IMR-90 (cell line): ENCODE results near the gene TRMO. TPM values are rescaled to one million over a fixed set of nuclear protein-coding genes. Genes with fewer than 3 reads are reported as not detected.

Source experiments
- ATAC-seq: fragments of 200-7000 bp; cut with Tn5 transposase; 2 replicates; pipeline ENCODE4 v1.9.1; 2020; ENCODE audit warnings: low read depth, mild to moderate bottlenecking, moderate library complexity
- BruUV-seq: library from RNA; stranded (reverse); fragments of 400-500 nt; replicated peaks from 2 replicates; lab custom pipeline; 2021; lab: Mats Ljungman, UMichigan
- CTCF ChIA-PET: fragments of 300-600 bp; formaldehyde crosslinking; extraction: SDS; loops from one replicate; lab custom pipeline; 2021; ENCODE audit warnings: antibody characterized with exemption; lab: Yijun Ruan, JAX
- POLR2A ChIA-PET: fragments of 300-600 bp; sonication (Branson Sonifier 250); formaldehyde crosslinking; loops from one replicate; lab custom pipeline; 2022; ENCODE audit warnings: antibody characterized with exemption; ENCODE audit not compliant: unreplicated experiment; lab: Charles Lee
- DNase-seq: peaks from one replicate; pipeline ENCODE4 v3.0.0; 2013
- H2AFZ ChIP-seq: replicated peaks from 2 replicates; pipeline ENCODE3; 2013; ENCODE audit warnings: low read length, mild to moderate bottlenecking; ENCODE audit not compliant: poor library complexity
- H2AK5ac ChIP-seq: 2 replicates; pipeline ENCODE4 v1.6.1; 2013; ENCODE audit warnings: low read depth, low read length, inconsistent platforms
- H2AK9ac ChIP-seq: replicated peaks from 2 replicates; pipeline ENCODE3; 2013; ENCODE audit warnings: mild to moderate bottlenecking, low read depth, low read length, moderate library complexity; ENCODE audit not compliant: poor library complexity
- H2BK120ac ChIP-seq: 2 replicates; pipeline ENCODE4 v1.6.1; 2013; ENCODE audit warnings: low read depth, low read length, inconsistent platforms
- H2BK15ac ChIP-seq: 3 replicates; pipeline ENCODE4 v1.6.1; 2013; ENCODE audit warnings: low read depth, low read length, inconsistent platforms
- H2BK20ac ChIP-seq: 2 replicates; pipeline ENCODE4 v1.6.1; 2013; ENCODE audit warnings: low read depth, mild to moderate bottlenecking, inconsistent platforms, low read length, moderate library complexity
- H2BK5ac ChIP-seq: 2 replicates; pipeline ENCODE4 v1.6.1; 2013; ENCODE audit warnings: mild to moderate bottlenecking, low read depth, low read length, inconsistent platforms; ENCODE audit not compliant: poor library complexity, severe bottlenecking
- H3K14ac ChIP-seq: replicated peaks from 2 replicates; pipeline ENCODE4 v1.6.1; 2013; ENCODE audit warnings: low read depth, low read length, inconsistent platforms
- H3K18ac ChIP-seq: 2 replicates; pipeline ENCODE4 v1.6.1; 2013; ENCODE audit warnings: low read depth, low read length, control low read depth
- H3K23ac ChIP-seq: 2 replicates; pipeline ENCODE4 v1.6.1; 2013; ENCODE audit warnings: low read depth, low read length, inconsistent platforms
- H3K27ac ChIP-seq: 2 replicates; pipeline ENCODE4 v1.5.1; 2013; ENCODE audit warnings: mild to moderate bottlenecking, control low read depth, low read length; ENCODE audit not compliant: insufficient read depth
- H3K27me3 ChIP-seq: 2 replicates; pipeline ENCODE4 v1.6.1; 2013; ENCODE audit warnings: low read length; ENCODE audit not compliant: control insufficient read depth, insufficient read depth
- H3K36me3 ChIP-seq: 2 replicates; pipeline ENCODE4 v1.6.1; 2013; ENCODE audit warnings: low read length, mixed read lengths; ENCODE audit not compliant: control insufficient read depth, insufficient read depth
- H3K4ac ChIP-seq: 2 replicates; pipeline ENCODE4 v1.6.1; 2013; ENCODE audit warnings: low read depth, low read length, inconsistent platforms
- H3K4me1 ChIP-seq: 2 replicates; pipeline ENCODE4 v1.6.1; 2013; ENCODE audit warnings: low read length, mixed read lengths; ENCODE audit not compliant: control insufficient read depth, insufficient read depth
- H3K4me2 ChIP-seq: 2 replicates; pipeline ENCODE4 v1.6.1; 2013; ENCODE audit warnings: low read depth, mild to moderate bottlenecking, control low read depth, low read length, moderate library complexity
- H3K4me3 ChIP-seq: 2 replicates; pipeline ENCODE4 v1.5.1; 2013; ENCODE audit warnings: low read depth, mild to moderate bottlenecking, control low read depth, low read length, moderate library complexity; ENCODE audit not compliant: insufficient read depth
- H3K56ac ChIP-seq: 2 replicates; pipeline ENCODE4 v1.6.1; 2013; ENCODE audit warnings: low read length, inconsistent platforms; ENCODE audit not compliant: insufficient read depth; ENCODE audit errors: extremely low read depth
- H3K79me1 ChIP-seq, 2 experiments: 2 replicates each; pipeline ENCODE4 v1.6.1; 2013; ENCODE audit warnings: low read length in 2 of 2, inconsistent platforms in 1 of 2, low read depth in 1 of 2
- H3K9ac ChIP-seq: 2 replicates; pipeline ENCODE4 v1.6.1; 2013; ENCODE audit warnings: low read depth, low read length, control low read depth
- H3K9me1 ChIP-seq: 2 replicates; pipeline ENCODE4 v1.6.1; 2013; ENCODE audit warnings: low read length, inconsistent platforms; ENCODE audit not compliant: insufficient read depth
- H3K9me3 ChIP-seq: 2 replicates; pipeline ENCODE4 v1.6.1; 2013; ENCODE audit warnings: low read length; ENCODE audit not compliant: control insufficient read depth, insufficient read depth
- H4K20me1 ChIP-seq: 2 replicates; pipeline ENCODE4 v1.6.1; 2013; ENCODE audit warnings: low read length, inconsistent platforms; ENCODE audit not compliant: insufficient read depth
- H4K5ac ChIP-seq: 2 replicates; pipeline ENCODE4 v1.6.1; 2013; ENCODE audit warnings: mild to moderate bottlenecking, low read depth, low read length, control low read depth
- H4K8ac ChIP-seq, 2 experiments: 2 replicates each; pipeline ENCODE4 v1.6.1; 2013; ENCODE audit warnings: low read depth in 2 of 2, low read length in 2 of 2, control low read depth in 1 of 2, inconsistent platforms in 1 of 2
- H4K91ac ChIP-seq: 2 replicates; pipeline ENCODE4 v1.6.1; 2013; ENCODE audit warnings: low read depth, low read length, inconsistent platforms; ENCODE audit not compliant: insufficient read depth
- BHLHE40 ChIP-seq: fragments of 150-350 bp; IDR thresholded peaks from 2 replicates; pipeline ENCODE4 v1.6.1; 2016; ENCODE audit warnings: mild to moderate bottlenecking, low read depth, low read length
- CEBPB ChIP-seq: IDR thresholded peaks from 2 replicates; pipeline ENCODE4 v1.6.1; 2012; ENCODE audit warnings: low read depth, low read length, improper control_type of control experiment
- CHD1 ChIP-seq: IDR thresholded peaks from 2 replicates; pipeline ENCODE4 v1.6.1; 2012; ENCODE audit warnings: low read depth, low read length, improper control_type of control experiment
- CTCF ChIP-seq: conservative IDR thresholded peaks from 2 replicates; pipeline ENCODE4 v1.5.1; 2012; ENCODE audit warnings: mild to moderate bottlenecking, low read depth, low read length, improper control_type of control experiment
- FOS ChIP-seq: fragments of 150-350 bp; IDR thresholded peaks from 2 replicates; pipeline ENCODE4 v1.6.1; 2016; ENCODE audit warnings: low read depth, low read length
- MAFK ChIP-seq: IDR thresholded peaks from 2 replicates; pipeline ENCODE4 v1.6.1; 2012; ENCODE audit warnings: low read depth, low read length, improper control_type of control experiment
- MAZ ChIP-seq: IDR thresholded peaks from 2 replicates; pipeline ENCODE4 v1.6.1; 2012; ENCODE audit warnings: low read depth, mild to moderate bottlenecking, low read length, improper control_type of control experiment, moderate library complexity, borderline replicate concordance
- MXI1 ChIP-seq: IDR thresholded peaks from 2 replicates; pipeline ENCODE4 v1.6.1; 2012; ENCODE audit warnings: low read depth, mild to moderate bottlenecking, low read length, moderate library complexity, borderline replicate concordance
- NFE2L2 ChIP-seq: fragments of 150-350 bp; IDR thresholded peaks from 2 replicates; pipeline ENCODE4 v1.6.1; 2016; ENCODE audit warnings: low read depth, mild to moderate bottlenecking, low read length
- POLR2A ChIP-seq: IDR thresholded peaks from 2 replicates; pipeline ENCODE4 v1.6.1; 2012; ENCODE audit warnings: mild to moderate bottlenecking, low read depth, low read length
- SMC3 ChIP-seq: fragments of 150-350 bp; IDR thresholded peaks from 2 replicates; pipeline ENCODE4 v1.6.1; 2016; ENCODE audit warnings: low read depth, mild to moderate bottlenecking, antibody characterized with exemption, low read length, moderate library complexity
- USF2 ChIP-seq: fragments of 150-350 bp; IDR thresholded peaks from 2 replicates; pipeline ENCODE4 v1.6.1; 2017; ENCODE audit warnings: mild to moderate bottlenecking, antibody characterized with exemption, low read length, low read depth
- WGBS, 2 experiments: methylation state at CpG; one replicate each; pipeline versions ENCODE4 v1.1.5 to v1.1.7; 2013; ENCODE audit warnings: missing lambda C conversion rate in 2 of 2; ENCODE audit not compliant: insufficient read length in 1 of 2; ENCODE audit errors: extremely low coverage in 2 of 2; 5-methylcytosine and 5-hydroxymethylcytosine counted together
- dilution Hi-C: fragments of 300-500 bp; cut with HindIII; formaldehyde crosslinking; loops from one replicate; pipeline ENCODE4 v1.14.3; 2018; ENCODE audit warnings: low sequenced_read_pairs; ENCODE audit not compliant: unreplicated experiment
- in situ Hi-C: fragments of 300-500 bp; cut with MboI; formaldehyde crosslinking; loops from 3 replicates; pipeline ENCODE4 v1.14.3; 2019; ENCODE audit warnings: low sequenced_read_pairs, inconsistent platforms, mixed read lengths
- intact Hi-C: fragments of 100-400 bp; cut with micrococcal nuclease; formaldehyde crosslinking; loops from 2 replicates; pipeline ENCODE4 v1.10.0; 2022
- polyA plus RNA-seq, 3 experiments: library from polyadenylated mRNA; depleted of rRNA; stranded (reverse); fragments of >200 nt; gene quantifications; 2 replicates each; pipeline ENCODE4 v1.2.3, GENCODE V29; 2012; ENCODE audit warnings: low replicate concordance in 1 of 3
- total RNA-seq: library from RNA; depleted of rRNA; stranded (reverse); fragments of >200 nt; gene quantifications from 2 replicates; pipeline ENCODE4 v1.2.3, GENCODE V29; 2012
- TF ChIP-seq, protein P1 (sequence below): fragments of 150-350 bp; IDR thresholded peaks from 2 replicates; pipeline ENCODE4 v1.6.1; 2016; ENCODE audit warnings: low read depth, mild to moderate bottlenecking, low read length, moderate library complexity, borderline replicate concordance

The TRMO gene
- total and polyA plus RNA-seq, 2 of the 4 experiments (the other 2 are of a cell fraction): 10.2 to 19.9 TPM

DNA sequence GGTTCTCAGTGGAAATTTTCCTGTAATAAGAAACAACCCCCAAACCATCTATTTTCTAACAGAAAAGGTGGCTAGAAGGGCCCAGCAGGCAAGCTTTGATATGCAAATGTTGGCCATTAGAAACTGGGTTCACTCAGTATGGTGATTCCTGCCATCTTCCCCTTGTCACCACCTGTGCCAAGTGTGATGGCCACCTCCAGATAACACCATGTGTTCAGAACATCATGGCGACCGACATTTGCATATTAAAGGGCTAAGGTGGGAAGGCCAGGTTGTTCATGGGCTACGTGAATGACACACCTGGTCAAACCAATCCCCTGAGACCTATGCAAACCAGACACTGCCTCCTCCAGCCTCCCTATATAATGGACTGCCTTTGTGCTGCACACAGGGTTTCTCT, 48.9 kb downstream of the TRMO start:
- H4K5ac ChIP-seq: no peak overlapping the region
- no peaks in the 10 kb centered on the region for H3K79me1 ChIP-seq
- no peak overlapping the region for H3K14ac ChIP-seq
- no peaks in the 10 kb centered on the region for H3K36me3 ChIP-seq
- H3K9ac ChIP-seq: no peak overlapping the region
- H4K20me1 ChIP-seq: peaks cover 4% of the 10 kb centered on the region; the same call in 1 of the 2 replicates
- intact Hi-C loops (no loop called here), dilution Hi-C loops (no loop called here), in situ Hi-C loops (no loop called here)
- ChIA-PET CTCF (no interaction called here), POLR2A (no interaction called here)
- no peak for TF ChIP-seq BHLHE40
- TF ChIP-seq, protein P1, sequence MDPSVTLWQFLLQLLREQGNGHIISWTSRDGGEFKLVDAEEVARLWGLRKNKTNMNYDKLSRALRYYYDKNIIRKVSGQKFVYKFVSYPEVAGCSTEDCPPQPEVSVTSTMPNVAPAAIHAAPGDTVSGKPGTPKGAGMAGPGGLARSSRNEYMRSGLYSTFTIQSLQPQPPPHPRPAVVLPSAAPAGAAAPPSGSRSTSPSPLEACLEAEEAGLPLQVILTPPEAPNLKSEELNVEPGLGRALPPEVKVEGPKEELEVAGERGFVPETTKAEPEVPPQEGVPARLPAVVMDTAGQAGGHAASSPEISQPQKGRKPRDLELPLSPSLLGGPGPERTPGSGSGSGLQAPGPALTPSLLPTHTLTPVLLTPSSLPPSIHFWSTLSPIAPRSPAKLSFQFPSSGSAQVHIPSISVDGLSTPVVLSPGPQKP: no peak
- TF ChIP-seq NFE2L2: no peak
- no peak for TF ChIP-seq USF2
- no peak for TF ChIP-seq MAZ
- TF ChIP-seq FOS: no peak
- TF ChIP-seq POLR2A: no peak
- TF ChIP-seq CHD1: no peak
- TF ChIP-seq CEBPB: no peak
- no peak for TF ChIP-seq SMC3
- TF ChIP-seq CTCF: no peak
- no peak for TF ChIP-seq MAFK
- no peak for TF ChIP-seq MXI1
- H3K9me3 ChIP-seq: no peaks in the 10 kb centered on the region
- peaks cover 3% of the 10 kb centered on the region; the same call in 1 of the 2 replicates for H3K4me1 ChIP-seq
- H4K8ac ChIP-seq: no peak overlapping the region
- H2AK9ac ChIP-seq: no peak overlapping the region
- H3K4me2 ChIP-seq: no peak overlapping the region
- no peak overlapping the region for H3K18ac ChIP-seq
- no peak overlapping the region for H2AK5ac ChIP-seq
- no peak overlapping the region for H2BK20ac ChIP-seq
- no peak for DNase-seq
- no peak overlapping the region for H3K4me3 ChIP-seq
- WGBS, 2 experiments: no CpG with 5 or more reads among the region's 3 CpGs
- H2AFZ ChIP-seq: no peak overlapping the region
- no peak overlapping the region for H3K4ac ChIP-seq
- no peak overlapping the region; the same call in 1 of the 2 replicates for H3K23ac ChIP-seq
- ATAC-seq: no peak
- no TSS peak for BruUV-seq
- H2BK120ac ChIP-seq: no peak overlapping the region
- H3K27ac ChIP-seq: no peak overlapping the region
- no peak overlapping the region for H3K56ac ChIP-seq
- H4K91ac ChIP-seq: no peak overlapping the region
- no peak overlapping the region for H2BK15ac ChIP-seq
- no peak overlapping the region for H2BK5ac ChIP-seq
- peaks cover 16% of the 10 kb centered on the region for H3K27me3 ChIP-seq
- H3K9me1 ChIP-seq: peaks cover 6% of the 10 kb centered on the region; the same call in 1 of the 2 replicates
